KG1 (cell line): ENCODE measurements around the gene KIF3B.
"Not testable (repeated sequence)": the region's sequence is repeated elsewhere in the genome, so short reads cannot be mapped to it uniquely, and the experiment has no call there.

Experiments
- DNase-seq: peaks from one replicate; lab custom pipeline; 2025; lab: John Stamatoyannopoulos, UW

The KIF3B gene

DNA sequence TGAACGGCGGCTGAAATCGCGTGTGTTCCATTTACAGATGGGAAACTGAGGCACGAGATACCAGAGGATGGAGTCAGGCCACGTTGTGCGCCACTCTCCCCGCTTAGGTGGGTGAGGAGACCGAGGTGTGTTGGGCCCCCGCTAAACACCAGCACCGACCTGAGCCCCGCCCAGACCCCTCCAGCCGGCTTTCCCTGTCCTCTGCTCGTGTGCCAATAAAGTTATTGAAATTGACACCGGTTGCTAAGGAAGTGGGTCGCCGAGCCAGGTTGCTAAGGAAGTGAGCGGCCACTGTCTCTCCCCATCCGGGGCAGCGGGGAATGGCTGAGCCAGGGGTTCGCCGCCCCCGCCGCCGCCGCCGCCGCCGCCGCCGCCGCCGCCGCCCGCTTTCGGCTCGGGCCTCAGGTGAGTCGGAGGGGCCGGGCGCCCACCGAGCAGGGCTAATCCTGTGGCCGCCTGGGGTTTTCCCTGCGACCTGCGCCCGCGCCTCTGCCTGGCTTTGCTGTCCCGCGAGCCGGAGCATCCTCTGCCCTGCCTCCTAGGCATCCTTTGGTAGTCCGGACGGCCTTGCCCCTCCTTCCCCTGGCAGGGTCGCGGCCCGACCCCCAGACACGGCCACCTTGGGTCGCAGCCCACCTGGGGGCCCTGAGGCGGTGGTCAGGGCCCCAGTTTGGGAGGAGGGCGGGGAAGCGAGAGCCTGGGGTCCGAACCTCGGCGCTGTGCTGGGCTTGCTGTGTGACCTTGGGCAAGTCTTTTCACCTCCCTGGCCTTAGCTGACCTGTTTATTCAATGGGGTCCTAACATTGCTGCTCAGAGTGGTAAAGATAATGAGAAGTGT lies at the start of gene KIF3B:
KIF3B (plus strand) TSS at position 291 of the 838 bp plus-strand sequence. CDS start 32,127 bp downstream, outside the sequence.
- DNase-seq = peak; percentile 39

GRCh38 chr20:32227744-32228688 lies 49.4 kb upstream of the KIF3B start:
- DNase-seq = no peak

DNA sequence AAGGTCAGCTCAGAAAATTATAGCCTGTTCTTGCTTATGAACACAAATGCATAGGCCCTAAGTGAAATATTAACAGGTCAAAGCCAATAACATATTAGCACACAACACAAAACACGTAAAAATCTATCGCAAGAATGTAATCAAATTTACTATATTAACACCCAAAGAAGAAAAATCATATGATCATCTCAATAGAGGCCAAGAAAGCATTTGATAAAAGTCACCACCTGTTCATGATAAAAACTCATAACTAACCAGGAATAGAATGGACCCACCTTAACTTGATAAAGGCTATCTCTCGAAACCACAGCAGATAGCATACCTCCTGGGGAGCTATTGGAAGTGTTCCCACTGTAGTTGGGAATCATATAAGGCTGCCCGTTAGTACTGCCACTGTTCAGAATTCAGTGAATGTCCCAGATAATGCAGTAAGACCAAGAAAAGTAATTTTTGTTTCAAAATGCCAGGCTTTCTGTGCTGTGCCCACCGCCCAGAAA lies 48.2 kb upstream of the KIF3B start:
- no peak for DNase-seq

DNA sequence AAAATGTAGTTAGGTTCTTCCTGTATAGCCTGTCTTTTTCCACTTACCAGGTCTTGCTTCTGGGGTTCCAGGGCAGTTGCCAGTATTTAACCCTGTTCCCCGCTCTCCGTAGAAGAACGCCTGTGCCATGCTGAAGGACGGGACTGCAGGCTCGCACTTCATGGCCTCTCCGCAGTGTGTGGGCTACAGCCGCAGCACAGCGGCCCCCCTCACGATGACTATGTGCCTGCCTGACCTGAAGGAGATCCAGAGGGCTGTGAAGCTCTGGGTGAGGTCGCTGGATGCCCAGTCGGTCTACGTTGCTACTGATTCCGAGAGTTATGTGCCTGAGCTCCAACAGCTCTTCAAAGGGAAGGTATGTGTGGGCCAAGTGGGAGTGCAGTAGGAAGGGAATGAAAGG lies 46.7 kb upstream of the KIF3B start:
- DNase-seq = no peak

DNA sequence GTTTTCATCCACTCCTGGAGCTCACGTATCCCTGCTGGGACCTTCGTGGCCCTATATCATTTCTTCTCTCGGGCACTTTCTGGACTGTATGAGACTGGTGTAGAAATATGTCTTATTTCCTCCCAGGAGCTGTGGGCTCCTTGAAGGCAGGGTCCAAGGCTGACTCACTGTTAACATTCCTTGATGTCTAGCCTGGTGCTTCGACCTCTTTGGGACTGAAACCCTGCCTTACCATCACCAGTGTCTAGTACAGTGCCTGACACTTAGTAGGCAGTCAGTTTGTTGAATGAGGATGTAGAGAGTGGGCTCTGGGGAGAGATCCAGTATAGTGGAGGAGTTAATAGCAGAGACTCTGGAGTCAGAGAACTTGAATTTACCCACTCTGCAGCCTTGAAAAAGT lies 46.2 kb upstream of the KIF3B start:
- no peak for DNase-seq

DNA sequence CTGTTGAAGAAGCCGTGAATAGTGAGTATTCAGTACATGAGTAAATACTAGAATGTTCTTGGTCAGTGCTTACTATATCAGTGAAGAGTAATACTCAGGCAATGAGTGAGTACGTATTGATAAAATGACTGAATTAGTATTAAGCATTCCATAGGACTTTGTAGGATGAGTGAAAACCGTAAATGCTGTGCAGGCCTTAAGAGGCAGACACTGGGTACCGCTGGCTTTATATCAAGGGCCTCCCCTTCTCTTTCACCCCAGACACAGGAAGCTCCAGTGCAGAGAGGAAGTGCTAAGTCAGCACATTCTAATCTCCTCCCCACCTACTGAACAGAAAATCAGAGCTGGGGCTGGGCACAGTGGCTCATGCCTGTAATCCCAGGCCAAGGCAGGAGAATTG lies 45.6 kb upstream of the KIF3B start:
- DNase-seq = no peak

- DNase-seq = no peak
Observed at GRCh38 chr20:32232326-32232886, 45.0 kb upstream of the KIF3B start.

GRCh38 chr20:32233286-32233685 lies 44.2 kb upstream of the KIF3B start:
- DNase-seq = no peak

DNA sequence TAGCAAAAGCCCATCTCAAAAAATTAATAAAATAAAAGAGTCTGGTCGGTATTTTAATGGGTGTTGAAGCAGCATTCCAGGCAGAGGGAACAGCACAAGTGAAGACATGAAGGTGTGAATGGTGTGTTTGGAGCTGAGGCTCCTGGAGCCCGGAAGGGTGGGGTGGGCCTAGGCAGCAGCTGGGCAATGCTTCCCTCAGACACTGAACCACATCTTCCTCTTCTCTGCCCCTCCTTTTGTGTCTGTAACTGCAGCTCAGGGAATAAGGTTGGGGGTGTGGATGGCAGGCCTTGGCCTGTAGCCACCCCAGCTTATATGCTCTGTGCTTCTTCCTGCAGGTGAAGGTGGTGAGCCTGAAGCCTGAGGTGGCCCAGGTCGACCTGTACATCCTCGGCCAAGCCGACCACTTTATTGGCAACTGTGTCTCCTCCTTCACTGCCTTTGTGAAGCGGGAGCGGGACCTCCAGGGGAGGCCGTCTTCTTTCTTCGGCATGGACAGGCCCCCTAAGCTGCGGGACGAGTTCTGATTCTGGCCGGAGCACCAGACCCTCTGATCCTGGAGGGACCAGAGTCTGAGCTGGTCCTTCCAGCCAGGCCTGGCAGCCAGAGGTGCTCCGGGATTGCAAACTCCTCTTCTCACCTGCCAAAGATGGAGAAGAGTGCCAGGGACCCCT lies 43.2 kb upstream of the KIF3B start:
- DNase-seq = no peak

DNA sequence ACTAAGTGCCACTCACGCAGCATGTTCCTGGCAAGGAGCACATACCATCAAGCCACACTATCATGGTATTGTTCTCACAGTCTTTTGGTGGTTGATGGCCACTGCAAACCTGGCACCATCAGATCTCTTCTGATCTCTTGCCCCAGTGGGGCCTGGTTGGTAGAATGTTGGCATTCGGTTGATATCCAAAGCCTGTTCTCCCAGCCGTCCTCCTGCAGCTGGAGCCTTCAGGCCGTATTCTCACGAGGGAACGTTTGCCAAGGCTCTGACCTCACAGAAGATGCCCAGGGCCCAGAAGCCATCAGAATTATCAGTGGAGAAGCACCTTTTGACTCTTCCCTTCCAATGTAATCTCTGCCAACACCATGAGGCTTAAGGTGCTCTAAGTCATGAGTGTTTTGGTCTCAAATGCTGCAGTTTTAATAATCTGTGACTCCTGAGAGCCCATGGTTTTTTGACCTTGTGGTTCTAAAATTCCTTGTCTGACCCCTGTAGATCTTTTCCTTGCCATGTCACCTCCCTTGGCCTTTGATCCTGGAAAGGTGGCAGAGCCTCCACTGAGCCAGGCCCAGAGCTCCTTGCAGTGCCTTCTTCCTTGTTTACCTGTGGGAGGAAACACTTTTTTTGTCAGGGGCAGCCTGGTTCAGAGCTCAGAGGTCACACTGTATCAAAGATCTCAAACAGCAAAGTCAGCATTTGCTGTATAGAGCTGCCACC lies 42.0 kb upstream of the KIF3B start:
- no peak for DNase-seq

DNA sequence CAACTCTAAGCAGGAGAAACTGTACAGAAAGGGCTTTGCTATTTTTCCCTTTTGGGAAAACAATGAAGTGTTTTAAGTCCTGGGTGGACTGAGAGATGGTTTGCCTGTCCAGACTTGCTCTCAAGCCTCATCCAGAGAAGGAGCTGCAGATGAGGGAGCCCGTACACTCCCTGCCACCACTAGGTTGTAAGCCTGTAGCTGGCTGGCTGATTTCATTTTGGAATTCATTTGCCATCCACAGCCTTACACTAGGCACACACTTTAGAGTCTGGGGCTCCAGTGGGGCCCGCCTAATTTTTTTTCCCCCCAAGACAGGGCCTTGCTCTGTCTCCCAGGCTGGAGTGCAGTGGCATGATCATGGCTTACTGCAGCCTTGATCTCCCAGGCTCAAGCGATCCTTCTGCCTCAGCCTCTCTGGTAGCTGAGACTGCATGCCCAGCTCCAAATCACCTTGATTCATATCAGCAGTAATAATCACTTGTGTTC lies 41.4 kb upstream of the KIF3B start:
- DNase-seq = no peak

GRCh38 chr20:32236819-32237218 lies 40.6 kb upstream of the KIF3B start:
- DNase-seq = no peak

DNA sequence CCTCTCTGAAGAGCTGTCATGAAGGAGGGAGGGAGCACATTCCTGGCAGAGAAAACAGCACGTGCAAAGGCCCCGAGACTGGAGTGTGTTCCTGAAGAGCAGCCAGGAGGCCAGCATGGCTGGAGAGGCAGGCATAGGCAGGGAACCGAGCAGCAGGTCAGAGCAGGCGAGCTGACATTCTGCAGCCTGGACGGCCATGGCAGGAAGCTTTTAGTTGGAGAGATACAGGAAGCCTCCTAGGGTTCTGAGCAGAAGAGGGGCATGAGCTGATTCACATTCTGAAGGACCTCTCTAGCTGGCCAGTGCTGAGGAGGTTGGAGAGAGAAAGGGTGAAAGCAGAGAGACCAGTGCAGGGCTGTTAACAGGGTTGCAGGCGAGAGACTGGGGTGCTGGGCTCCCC lies 40.0 kb upstream of the KIF3B start:
- no peak for DNase-seq

GRCh38 chr20:32238483-32239425 lies 38.7 kb upstream of the KIF3B start:
- no peak for DNase-seq

GRCh38 chr20:32240205-32240604 lies 37.2 kb upstream of the KIF3B start:
- no peak for DNase-seq

GRCh38 chr20:32241807-32242206 lies 35.6 kb upstream of the KIF3B start:
- no peak for DNase-seq

GRCh38 chr20:32244150-32244823 lies 33.2 kb upstream of the KIF3B start:
- DNase-seq = no peak

GRCh38 chr20:32244959-32245358 lies 32.5 kb upstream of the KIF3B start:
- DNase-seq = no peak

DNA sequence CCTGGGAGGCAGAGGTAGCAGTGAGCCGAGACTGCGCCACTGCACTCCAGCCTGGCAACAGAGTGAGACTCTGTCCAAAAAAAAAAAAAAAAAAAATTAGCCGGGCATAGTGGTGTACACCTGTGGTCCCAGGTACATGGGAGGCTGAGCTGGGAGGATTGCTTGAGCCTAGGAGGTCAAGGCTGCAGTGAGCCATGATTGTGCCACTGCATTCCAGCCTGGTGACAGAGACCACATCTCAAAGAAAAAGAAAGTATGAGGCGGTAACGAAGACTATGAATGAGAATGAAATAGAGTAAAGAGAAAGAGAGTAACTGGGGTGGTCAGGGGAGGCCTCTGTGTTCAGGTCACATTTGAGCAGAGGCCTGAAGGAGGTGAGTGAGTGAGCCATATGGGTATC lies 31.2 kb upstream of the KIF3B start:
- DNase-seq = not testable (repeated sequence)
